ENCODE results near the gene FOCAD. TPM values are rescaled to one million over a fixed set of nuclear protein-coding genes. Genes with fewer than 3 reads are reported as not detected.

The FOCAD gene
- total and polyA plus RNA-seq, 4 donors, result 6.8 to 62.1 (median 27.9) TPM

DNA sequence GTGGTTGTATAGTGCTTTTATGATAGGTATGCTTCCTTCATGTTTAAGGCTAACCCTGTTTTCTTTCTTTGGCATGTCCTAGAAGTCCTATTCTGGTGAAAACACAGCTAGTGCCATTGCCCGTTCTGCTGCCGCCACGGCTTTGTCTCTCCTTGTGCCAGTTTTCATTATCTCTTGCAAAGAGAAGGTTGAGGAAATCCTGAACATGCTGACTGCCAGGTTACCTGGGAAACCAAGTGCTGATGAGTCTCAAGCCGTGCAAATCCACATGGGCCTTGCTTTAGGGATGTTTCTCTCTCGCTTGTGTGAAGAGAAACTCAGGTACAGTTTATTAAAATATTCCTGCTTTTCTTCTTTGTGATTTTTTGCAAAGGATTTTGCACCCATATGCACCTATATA lies 245.2 kb downstream of the FOCAD start:
- Histone ChIP-seq H3K9me3 (ENCODE audit: control insufficient read depth in 4 of 4, insufficient read depth in 3 of 4, low read length in 3 of 4) (no peaks in the 10 kb centered on the region), H3K27me3 (ENCODE audit: control insufficient read depth in 3 of 3, insufficient read depth in 3 of 3, low read length in 2 of 3) (no peaks in the 10 kb centered on the region), H3K9ac (ENCODE audit: insufficient read depth in 1 of 2, low read length in 2 of 2) (no peak overlapping the region), H3K27ac (ENCODE audit: low read depth in 1 of 2, low read length in 1 of 2) (no peak overlapping the region), H3K4me3 (no peak overlapping the region), H3K36me3 (ENCODE audit: control insufficient read depth in 4 of 4, insufficient read depth in 4 of 4, low read length in 4 of 4) (peaks cover 0 to 5% (median 2%) of the 10 kb centered on the region in 4 donors), H3K4me1 (ENCODE audit: control insufficient read depth in 5 of 5, insufficient read depth in 5 of 5, low read length in 5 of 5) (no peaks in the 10 kb centered on the region)
- DNase-seq (no peak), ATAC-seq (ENCODE audit: insufficient read depth, low FRiP score) (no peak)
- WGBS, 2 donors, result 67 to 81% methylated on average over 5 of the region's 5 CpGs
- no peak for TF ChIP-seq CTCF (IDR thresholded peaks at IDR 0.05; ENCODE audit: control extremely low read depth, extremely low read depth)

GRCh38 chr9:20930836-20931235 lies 246.8 kb downstream of the FOCAD start:
- no peak for TF ChIP-seq CTCF (IDR thresholded peaks at IDR 0.05; ENCODE audit: control extremely low read depth, extremely low read depth)
- H3K27ac ChIP-seq (ENCODE audit: low read depth in 1 of 2, low read length in 1 of 2), result no peak overlapping the region
- DNase-seq (no peak), ATAC-seq (ENCODE audit: insufficient read depth, low FRiP score) (no peak)
- no peaks in the 10 kb centered on the region for H3K27me3 ChIP-seq (ENCODE audit: control insufficient read depth in 3 of 3, insufficient read depth in 3 of 3, low read length in 2 of 3)
- no peak overlapping the region for H3K4me3 ChIP-seq
- WGBS, 2 donors, result 79 to 100% methylated on average over 1 of the region's 1 CpG
- peaks cover 0 to 8% (median 2%) of the 10 kb centered on the region in 4 donors for H3K36me3 ChIP-seq (ENCODE audit: control insufficient read depth in 4 of 4, insufficient read depth in 4 of 4, low read length in 4 of 4)
- no peaks in the 10 kb centered on the region for H3K4me1 ChIP-seq (ENCODE audit: control insufficient read depth in 5 of 5, insufficient read depth in 5 of 5, low read length in 5 of 5)
- no peaks in the 10 kb centered on the region for H3K9me3 ChIP-seq (ENCODE audit: control insufficient read depth in 4 of 4, insufficient read depth in 3 of 4, low read length in 3 of 4)
- H3K9ac ChIP-seq (ENCODE audit: insufficient read depth in 1 of 2, low read length in 2 of 2), result no peak overlapping the region

- Histone ChIP-seq H3K4me1 (ENCODE audit: control insufficient read depth in 5 of 5, insufficient read depth in 5 of 5, low read length in 5 of 5) (no peaks in the 10 kb centered on the region), H3K4me3 (no peak overlapping the region), H3K36me3 (ENCODE audit: control insufficient read depth in 4 of 4, insufficient read depth in 4 of 4, low read length in 4 of 4) (peaks cover 0 to 4% (median under 1%) of the 10 kb centered on the region in 4 donors), H3K9ac (ENCODE audit: insufficient read depth in 1 of 2, low read length in 2 of 2) (no peak overlapping the region), H3K27me3 (ENCODE audit: control insufficient read depth in 3 of 3, insufficient read depth in 3 of 3, low read length in 2 of 3) (no peaks in the 10 kb centered on the region), H3K9me3 (ENCODE audit: control insufficient read depth in 4 of 4, insufficient read depth in 3 of 4, low read length in 3 of 4) (no peaks in the 10 kb centered on the region), H3K27ac (ENCODE audit: low read depth in 1 of 2, low read length in 1 of 2) (no peak overlapping the region)
- ATAC-seq (ENCODE audit: insufficient read depth, low FRiP score) (no peak), DNase-seq (peak in 1 of 3 donors; percentile 4)
- 64 to 65% methylated on average over 3 of the region's 3 CpGs for WGBS, 2 donors
- no peak for TF ChIP-seq CTCF (IDR thresholded peaks at IDR 0.05; ENCODE audit: control extremely low read depth, extremely low read depth)
These were observed 256.6 kb downstream of the FOCAD start for GRCh38 chr9:20940447-20941173.
